ENCODE results near the gene ANKFN1.

DNA sequence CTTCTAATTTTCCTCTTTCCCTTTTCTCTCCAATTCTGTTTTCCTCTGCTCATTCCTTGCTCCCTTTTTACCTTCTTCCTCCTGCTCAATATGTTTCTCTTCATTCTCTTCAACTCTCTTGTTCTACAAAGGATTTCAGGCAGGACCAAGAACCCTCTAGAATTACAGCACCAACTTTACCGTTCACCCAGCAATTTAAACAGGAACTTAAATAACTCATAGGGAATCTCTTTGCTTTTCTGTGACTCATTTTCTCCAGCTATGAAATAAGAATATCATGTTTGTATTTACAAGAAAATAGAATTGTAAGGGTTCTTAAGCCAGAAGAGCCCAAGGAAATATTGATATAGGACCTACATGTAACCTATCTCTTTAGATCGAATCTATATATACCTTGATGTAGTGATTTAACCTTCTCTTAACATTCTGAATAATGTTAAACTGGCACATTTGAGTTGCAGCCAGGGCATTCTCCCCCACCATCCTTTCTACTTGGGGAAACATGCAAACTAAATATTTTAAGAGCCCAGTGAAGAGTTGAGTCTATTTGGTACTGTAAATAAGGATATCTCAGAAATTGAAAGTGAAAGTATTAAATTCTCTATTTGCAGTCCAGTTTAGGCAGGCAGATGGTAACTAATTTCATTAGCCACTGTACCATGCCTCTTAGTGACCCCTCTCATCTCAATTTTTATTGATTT is 137.0 kb downstream of the ANKFN1 start:
- TF ChIP-seq, protein P1, sequence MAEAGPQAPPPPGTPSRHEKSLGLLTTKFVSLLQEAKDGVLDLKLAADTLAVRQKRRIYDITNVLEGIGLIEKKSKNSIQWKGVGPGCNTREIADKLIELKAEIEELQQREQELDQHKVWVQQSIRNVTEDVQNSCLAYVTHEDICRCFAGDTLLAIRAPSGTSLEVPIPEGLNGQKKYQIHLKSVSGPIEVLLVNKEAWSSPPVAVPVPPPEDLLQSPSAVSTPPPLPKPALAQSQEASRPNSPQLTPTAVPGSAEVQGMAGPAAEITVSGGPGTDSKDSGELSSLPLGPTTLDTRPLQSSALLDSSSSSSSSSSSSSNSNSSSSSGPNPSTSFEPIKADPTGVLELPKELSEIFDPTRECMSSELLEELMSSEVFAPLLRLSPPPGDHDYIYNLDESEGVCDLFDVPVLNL (IDR thresholded peaks at IDR 0.05; ENCODE audit: low read depth, low read length) = no peak
- TF ChIP-seq SP1 (IDR thresholded peaks at IDR 0.05; ENCODE audit: low read depth, low read length) = no peak
